Measurements from ENCODE around the gene IFITM1. TPM values are rescaled to one million over a fixed set of nuclear protein-coding genes. Genes with fewer than 3 reads are reported as not detected.

IFITM1 gene
- total and polyA plus RNA-seq, 2 of the 8 experiments (the other 6 are each of a cell fraction or from before 2014, with no cell fraction given) = 394 to 1,464 TPM

DNA sequence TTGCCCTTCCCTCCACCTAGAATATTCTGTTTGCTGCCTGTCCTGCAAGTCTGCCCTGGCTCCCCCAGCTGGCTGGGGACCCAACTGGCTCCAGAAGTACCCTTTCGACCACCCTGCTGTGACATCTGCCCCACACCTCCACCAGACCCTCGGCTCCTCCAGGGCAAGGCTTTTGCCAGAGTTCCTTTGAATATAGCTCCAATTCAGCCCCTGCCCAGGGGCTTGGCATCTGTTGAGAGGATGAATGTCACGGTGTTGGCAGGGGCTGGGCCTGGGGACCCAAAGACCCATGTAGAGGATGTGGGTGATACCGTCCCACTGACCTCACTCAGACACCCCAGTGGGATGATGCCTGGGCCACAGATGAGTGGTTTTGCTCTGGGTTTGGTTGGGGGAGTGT is 31.7 kb upstream of the IFITM1 start (continued):
- no peak for TF ChIP-seq TAF7 (optimal IDR thresholded peaks at IDR 0.05; ENCODE audit: borderline replicate concordance, low read depth, low read length)
- no peak for TF ChIP-seq NRF1 (IDR thresholded peaks at IDR 0.05; ENCODE audit: low read depth, low read length)
